ENCODE measurements around the gene KIF5A. TPM values are rescaled to one million over a fixed set of nuclear protein-coding genes. Genes with fewer than 3 reads are reported as not detected.

KIF5A gene
- total and polyA plus RNA-seq, 2 of the 13 experiments (the other 11 are each of a cell fraction or from before 2014, with no cell fraction given), result 1.6 to 11.9 TPM

GRCh38 chr12:57625261-57626032, 75.6 kb downstream of the KIF5A start:
- no peak overlapping the region for H3K4me3 ChIP-seq (replicated peaks in 1 of 3; ENCODE audit: insufficient read depth in 1 of 3, low read depth in 2 of 3, low read length in 3 of 3)
- intact Hi-C loops (cut with micrococcal nuclease; ENCODE audit: unreplicated experiment), result no loop called here
- no peak overlapping the region for H3K4me2 ChIP-seq (ENCODE audit: low read depth, low read length)
- H3K4me1 ChIP-seq (ENCODE audit: insufficient read depth, low read length), result peaks cover 31% of the 10 kb centered on the region
- no peaks in the 10 kb centered on the region for H3K79me2 ChIP-seq (ENCODE audit: insufficient read depth, low read length)
- 0 out of 5 replicates have a peak, but pooled peaks cover 0 to 3% of the 10 kb centered on the region in 2 experiments for H3K36me3 ChIP-seq (replicated peaks in 1 of 2; ENCODE audit: control insufficient read depth in 1 of 2, insufficient read depth in 2 of 2, low read length in 2 of 2)
- H2AFZ ChIP-seq (ENCODE audit: low read length), result no peak overlapping the region
- DNase-seq (ENCODE audit: low spot score), result no peak
- peaks cover 10 to 34% of the 10 kb centered on the region in 2 experiments; a peak in 4 of 5 replicates for H3K27me3 ChIP-seq (ENCODE audit: control insufficient read depth in 1 of 2, insufficient read depth in 2 of 2, low read length in 2 of 2)
- no peaks in the 10 kb centered on the region for H3K9me3 ChIP-seq (ENCODE audit: low read length)
- WGBS (ENCODE audit: low lambda C conversion rate), result 68% methylated on average over 11 of the region's 12 CpGs
- CTCF ChIA-PET (ENCODE audit: low intra/inter-chr PET ratio, low total read pairs), result no interaction called here
- BruUV-seq (replicated peaks), result no TSS peak
- no peak overlapping the region for H3K9ac ChIP-seq (ENCODE audit: insufficient read depth, low read depth, low read length)
- H3K27ac ChIP-seq (ENCODE audit: extremely low read length, insufficient read depth, low read length), result no peak overlapping the region
- TF ChIP-seq SNAPC2 (CRISPR knock-in tag; IDR thresholded peaks at IDR 0.05) (no peak), KLF15 (CRISPR knock-in tag; IDR thresholded peaks at IDR 0.05; ENCODE audit: borderline replicate concordance) (no peak), ZNF670 (CRISPR knock-in tag; IDR thresholded peaks at IDR 0.05; ENCODE audit: borderline replicate concordance) (no peak), REXO4 (CRISPR knock-in tag; IDR thresholded peaks at IDR 0.05; ENCODE audit: borderline replicate concordance) (no peak), ZNF737 (CRISPR knock-in tag; IDR thresholded peaks at IDR 0.05; ENCODE audit: borderline replicate concordance) (no peak), FOXK2 (IDR thresholded peaks at IDR 0.05) (no peak), SIN3A (IDR thresholded peaks at IDR 0.05; ENCODE audit: borderline replicate concordance, low read depth, low read length) (no peak), CC2D1A (CRISPR knock-in tag; IDR thresholded peaks at IDR 0.05) (no peak), ZNF570 (CRISPR knock-in tag; IDR thresholded peaks at IDR 0.05; ENCODE audit: borderline replicate concordance) (no peak)
- in situ Hi-C loops (cut with HindIII; ENCODE audit: extremely low pct_ligation_motif_present, low pct_unique_long_range_greater_than_20kb), result no loop called here
- POLR2A ChIA-PET, result interaction anchor here (0.9 kb wide), 1 partner anchor 35 kb away, joined by 4 read pairs; the partner anchor contains the start of gene PIP4K2C
- no peaks in the 10 kb centered on the region for H4K20me1 ChIP-seq (ENCODE audit: insufficient read depth, low read length)
- no peak for FAIRE-seq
- no peak for ATAC-seq
